Fibroblast of lung (primary cell): ENCODE results near the gene ULBP2.

ENCODE experiments used
- EZH2 ChIP-seq: IDR thresholded peaks from 2 replicates; pipeline ENCODE4 v1.5.1; 2012; ENCODE audit warnings: low read length, control low read depth, mild to moderate bottlenecking; ENCODE audit errors: missing control alignments
- TF ChIP-seq, protein P1 (sequence below), 2 donors: IDR thresholded peaks in 1 of 2; conservative IDR thresholded peaks in 1 of 2; 1 replicate in 1 of 2; 2 replicates in 1 of 2; pipeline ENCODE4 v1.5.1; 2011 to 2012; ENCODE audit warnings: low read length in 2 of 2, control low read depth in 1 of 2, inconsistent platforms in 1 of 2, low read depth in 1 of 2, mild to moderate bottlenecking in 1 of 2

- TF ChIP-seq, protein P1, sequence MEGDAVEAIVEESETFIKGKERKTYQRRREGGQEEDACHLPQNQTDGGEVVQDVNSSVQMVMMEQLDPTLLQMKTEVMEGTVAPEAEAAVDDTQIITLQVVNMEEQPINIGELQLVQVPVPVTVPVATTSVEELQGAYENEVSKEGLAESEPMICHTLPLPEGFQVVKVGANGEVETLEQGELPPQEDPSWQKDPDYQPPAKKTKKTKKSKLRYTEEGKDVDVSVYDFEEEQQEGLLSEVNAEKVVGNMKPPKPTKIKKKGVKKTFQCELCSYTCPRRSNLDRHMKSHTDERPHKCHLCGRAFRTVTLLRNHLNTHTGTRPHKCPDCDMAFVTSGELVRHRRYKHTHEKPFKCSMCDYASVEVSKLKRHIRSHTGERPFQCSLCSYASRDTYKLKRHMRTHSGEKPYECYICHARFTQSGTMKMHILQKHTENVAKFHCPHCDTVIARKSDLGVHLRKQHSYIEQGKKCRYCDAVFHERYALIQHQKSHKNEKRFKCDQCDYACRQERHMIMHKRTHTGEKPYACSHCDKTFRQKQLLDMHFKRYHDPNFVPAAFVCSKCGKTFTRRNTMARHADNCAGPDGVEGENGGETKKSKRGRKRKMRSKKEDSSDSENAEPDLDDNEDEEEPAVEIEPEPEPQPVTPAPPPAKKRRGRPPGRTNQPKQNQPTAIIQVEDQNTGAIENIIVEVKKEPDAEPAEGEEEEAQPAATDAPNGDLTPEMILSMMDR (conservative IDR thresholded peaks at IDR 0.05 in 1 of 2, IDR thresholded peaks at IDR 0.05 in 1 of 2; ENCODE audit: low read depth in 1 of 2, low read length in 2 of 2): no peak
- no peak for TF ChIP-seq EZH2
Measured at GRCh38 chr6:149910721-149911151, 31.1 kb upstream of the ULBP2 start.
